IMR-90 (cell line): Measurements from ENCODE around the gene FITM1. TPM values are rescaled to one million over a fixed set of nuclear protein-coding genes. Genes with fewer than 3 reads are reported as not detected.
A peak's percentile ranks its signal among the peaks of the same experiment; 100 is the strongest.

Experiments
- ATAC-seq: fragments of 200-7000 bp; cut with Tn5 transposase; 2 replicates; pipeline ENCODE4 v1.9.1; 2020; ENCODE audit warnings: low read depth, mild to moderate bottlenecking, moderate library complexity
- BruUV-seq: library from RNA; stranded (reverse); fragments of 400-500 nt; replicated peaks from 2 replicates; lab custom pipeline; 2021; lab: Mats Ljungman, UMichigan
- CTCF ChIA-PET: fragments of 300-600 bp; formaldehyde crosslinking; extraction: SDS; loops from one replicate; lab custom pipeline; 2021; ENCODE audit warnings: antibody characterized with exemption; lab: Yijun Ruan, JAX
- POLR2A ChIA-PET: fragments of 300-600 bp; sonication (Branson Sonifier 250); formaldehyde crosslinking; loops from one replicate; lab custom pipeline; 2022; ENCODE audit warnings: antibody characterized with exemption; ENCODE audit not compliant: unreplicated experiment; lab: Charles Lee
- DNase-seq: peaks from one replicate; pipeline ENCODE4 v3.0.0; 2013
- H2AFZ ChIP-seq: replicated peaks from 2 replicates; pipeline ENCODE3; 2013; ENCODE audit warnings: low read length, mild to moderate bottlenecking; ENCODE audit not compliant: poor library complexity
- H2AK5ac ChIP-seq: 2 replicates; pipeline ENCODE4 v1.6.1; 2013; ENCODE audit warnings: low read depth, low read length, inconsistent platforms
- H2AK9ac ChIP-seq: replicated peaks from 2 replicates; pipeline ENCODE3; 2013; ENCODE audit warnings: mild to moderate bottlenecking, low read depth, low read length, moderate library complexity; ENCODE audit not compliant: poor library complexity
- H2BK120ac ChIP-seq: 2 replicates; pipeline ENCODE4 v1.6.1; 2013; ENCODE audit warnings: low read depth, low read length, inconsistent platforms
- H2BK15ac ChIP-seq: 3 replicates; pipeline ENCODE4 v1.6.1; 2013; ENCODE audit warnings: low read depth, low read length, inconsistent platforms
- H2BK20ac ChIP-seq: 2 replicates; pipeline ENCODE4 v1.6.1; 2013; ENCODE audit warnings: low read depth, mild to moderate bottlenecking, inconsistent platforms, low read length, moderate library complexity
- H2BK5ac ChIP-seq: 2 replicates; pipeline ENCODE4 v1.6.1; 2013; ENCODE audit warnings: mild to moderate bottlenecking, low read depth, low read length, inconsistent platforms; ENCODE audit not compliant: poor library complexity, severe bottlenecking
- H3K14ac ChIP-seq: replicated peaks from 2 replicates; pipeline ENCODE4 v1.6.1; 2013; ENCODE audit warnings: low read depth, low read length, inconsistent platforms
- H3K18ac ChIP-seq: 2 replicates; pipeline ENCODE4 v1.6.1; 2013; ENCODE audit warnings: low read depth, low read length, control low read depth
- H3K23ac ChIP-seq: 2 replicates; pipeline ENCODE4 v1.6.1; 2013; ENCODE audit warnings: low read depth, low read length, inconsistent platforms
- H3K27ac ChIP-seq: 2 replicates; pipeline ENCODE4 v1.5.1; 2013; ENCODE audit warnings: mild to moderate bottlenecking, control low read depth, low read length; ENCODE audit not compliant: insufficient read depth
- H3K27me3 ChIP-seq: 2 replicates; pipeline ENCODE4 v1.6.1; 2013; ENCODE audit warnings: low read length; ENCODE audit not compliant: control insufficient read depth, insufficient read depth
- H3K36me3 ChIP-seq: 2 replicates; pipeline ENCODE4 v1.6.1; 2013; ENCODE audit warnings: low read length, mixed read lengths; ENCODE audit not compliant: control insufficient read depth, insufficient read depth
- H3K4ac ChIP-seq: 2 replicates; pipeline ENCODE4 v1.6.1; 2013; ENCODE audit warnings: low read depth, low read length, inconsistent platforms
- H3K4me1 ChIP-seq: 2 replicates; pipeline ENCODE4 v1.6.1; 2013; ENCODE audit warnings: low read length, mixed read lengths; ENCODE audit not compliant: control insufficient read depth, insufficient read depth
- H3K4me2 ChIP-seq: 2 replicates; pipeline ENCODE4 v1.6.1; 2013; ENCODE audit warnings: low read depth, mild to moderate bottlenecking, control low read depth, low read length, moderate library complexity
- H3K4me3 ChIP-seq: 2 replicates; pipeline ENCODE4 v1.5.1; 2013; ENCODE audit warnings: low read depth, mild to moderate bottlenecking, control low read depth, low read length, moderate library complexity; ENCODE audit not compliant: insufficient read depth
- H3K56ac ChIP-seq: 2 replicates; pipeline ENCODE4 v1.6.1; 2013; ENCODE audit warnings: low read length, inconsistent platforms; ENCODE audit not compliant: insufficient read depth; ENCODE audit errors: extremely low read depth
- H3K79me1 ChIP-seq, 2 experiments: 2 replicates each; pipeline ENCODE4 v1.6.1; 2013; ENCODE audit warnings: low read length in 2 of 2, inconsistent platforms in 1 of 2, low read depth in 1 of 2
- H3K9ac ChIP-seq: 2 replicates; pipeline ENCODE4 v1.6.1; 2013; ENCODE audit warnings: low read depth, low read length, control low read depth
- H3K9me1 ChIP-seq: 2 replicates; pipeline ENCODE4 v1.6.1; 2013; ENCODE audit warnings: low read length, inconsistent platforms; ENCODE audit not compliant: insufficient read depth
- H3K9me3 ChIP-seq: 2 replicates; pipeline ENCODE4 v1.6.1; 2013; ENCODE audit warnings: low read length; ENCODE audit not compliant: control insufficient read depth, insufficient read depth
- H4K20me1 ChIP-seq: 2 replicates; pipeline ENCODE4 v1.6.1; 2013; ENCODE audit warnings: low read length, inconsistent platforms; ENCODE audit not compliant: insufficient read depth
- H4K5ac ChIP-seq: 2 replicates; pipeline ENCODE4 v1.6.1; 2013; ENCODE audit warnings: mild to moderate bottlenecking, low read depth, low read length, control low read depth
- H4K8ac ChIP-seq, 2 experiments: 2 replicates each; pipeline ENCODE4 v1.6.1; 2013; ENCODE audit warnings: low read depth in 2 of 2, low read length in 2 of 2, control low read depth in 1 of 2, inconsistent platforms in 1 of 2
- H4K91ac ChIP-seq: 2 replicates; pipeline ENCODE4 v1.6.1; 2013; ENCODE audit warnings: low read depth, low read length, inconsistent platforms; ENCODE audit not compliant: insufficient read depth
- FOS ChIP-seq: fragments of 150-350 bp; IDR thresholded peaks from 2 replicates; pipeline ENCODE4 v1.6.1; 2016; ENCODE audit warnings: low read depth, low read length
- MAFK ChIP-seq: IDR thresholded peaks from 2 replicates; pipeline ENCODE4 v1.6.1; 2012; ENCODE audit warnings: low read depth, low read length, improper control_type of control experiment
- MXI1 ChIP-seq: IDR thresholded peaks from 2 replicates; pipeline ENCODE4 v1.6.1; 2012; ENCODE audit warnings: low read depth, mild to moderate bottlenecking, low read length, moderate library complexity, borderline replicate concordance
- RAD21 ChIP-seq: IDR thresholded peaks from 2 replicates; pipeline ENCODE4 v1.6.1; 2012; ENCODE audit warnings: low read length, improper control_type of control experiment
- RCOR1 ChIP-seq: IDR thresholded peaks from 2 replicates; pipeline ENCODE4 v1.6.1; 2012; ENCODE audit warnings: mild to moderate bottlenecking, low read length, improper control_type of control experiment; ENCODE audit not compliant: insufficient replicate concordance
- SMC3 ChIP-seq: fragments of 150-350 bp; IDR thresholded peaks from 2 replicates; pipeline ENCODE4 v1.6.1; 2016; ENCODE audit warnings: low read depth, mild to moderate bottlenecking, antibody characterized with exemption, low read length, moderate library complexity
- WGBS, 2 experiments: methylation state at CpG; one replicate each; pipeline versions ENCODE4 v1.1.5 to v1.1.7; 2013; ENCODE audit warnings: missing lambda C conversion rate in 2 of 2; ENCODE audit not compliant: insufficient read length in 1 of 2; ENCODE audit errors: extremely low coverage in 2 of 2; 5-methylcytosine and 5-hydroxymethylcytosine counted together
- dilution Hi-C: fragments of 300-500 bp; cut with HindIII; formaldehyde crosslinking; loops from one replicate; pipeline ENCODE4 v1.14.3; 2018; ENCODE audit warnings: low sequenced_read_pairs; ENCODE audit not compliant: unreplicated experiment
- in situ Hi-C: fragments of 300-500 bp; cut with MboI; formaldehyde crosslinking; loops from 3 replicates; pipeline ENCODE4 v1.14.3; 2019; ENCODE audit warnings: low sequenced_read_pairs, inconsistent platforms, mixed read lengths
- intact Hi-C: fragments of 100-400 bp; cut with micrococcal nuclease; formaldehyde crosslinking; loops from 2 replicates; pipeline ENCODE4 v1.10.0; 2022
- polyA plus RNA-seq, 3 experiments: library from polyadenylated mRNA; depleted of rRNA; stranded (reverse); fragments of >200 nt; gene quantifications; 2 replicates each; pipeline ENCODE4 v1.2.3, GENCODE V29; 2012; ENCODE audit warnings: low replicate concordance in 1 of 3
- total RNA-seq: library from RNA; depleted of rRNA; stranded (reverse); fragments of >200 nt; gene quantifications from 2 replicates; pipeline ENCODE4 v1.2.3, GENCODE V29; 2012
- TF ChIP-seq, protein P1 (sequence below): fragments of 150-350 bp; IDR thresholded peaks from 2 replicates; pipeline ENCODE4 v1.6.1; 2017; ENCODE audit warnings: mild to moderate bottlenecking, antibody characterized with exemption, low read length, low read depth

The FITM1 gene
- total and polyA plus RNA-seq, 2 of the 4 experiments (the other 2 are of a cell fraction), result not detected

GRCh38 chr14:24165785-24166184 lies 35.3 kb downstream of the FITM1 start:
- H2BK15ac ChIP-seq, result no peak overlapping the region
- H3K14ac ChIP-seq, result no peak overlapping the region
- WGBS, 2 experiments, result 100% methylated on average over 1 of the region's 5 CpGs; no CpG with 5 or more reads in 1 of the 2 experiments
- H4K20me1 ChIP-seq, result no peaks in the 10 kb centered on the region
- H3K27me3 ChIP-seq, result no peaks in the 10 kb centered on the region
- DNase-seq (no peak), ATAC-seq (no peak)
- POLR2A ChIA-PET, result no interaction called here
- no peak overlapping the region for H3K27ac ChIP-seq
- peaks cover 5% of the 10 kb centered on the region for H3K4me1 ChIP-seq
- no peak overlapping the region for H2AK5ac ChIP-seq
- intact Hi-C loops, result no loop called here
- H4K8ac ChIP-seq, result no peak overlapping the region
- H4K5ac ChIP-seq, result no peak overlapping the region
- H3K9me1 ChIP-seq, result peaks cover 9% of the 10 kb centered on the region
- H3K9ac ChIP-seq, result no peak overlapping the region
- in situ Hi-C loops, result no loop called here
- H3K56ac ChIP-seq, result no peak overlapping the region
- peak overlapping the region; percentile 17 for H2AFZ ChIP-seq
- no peak overlapping the region for H3K4me2 ChIP-seq
- H3K18ac ChIP-seq, result no peak overlapping the region
- H3K23ac ChIP-seq, result no peak overlapping the region
- peaks cover 12 to 40% of the 10 kb centered on the region in 2 experiments; a peak in 3 of 4 replicates for H3K79me1 ChIP-seq
- H3K36me3 ChIP-seq, result peaks cover 51% of the 10 kb centered on the region
- no peak overlapping the region for H2BK20ac ChIP-seq
- H3K9me3 ChIP-seq, result no peaks in the 10 kb centered on the region
- no peak overlapping the region for H2BK120ac ChIP-seq
- dilution Hi-C loops, result no loop called here
- no peak for TF ChIP-seq RCOR1
- TF ChIP-seq MXI1, result no peak
- no peak for TF ChIP-seq MAFK
- no peak for TF ChIP-seq FOS
- TF ChIP-seq, protein P1, sequence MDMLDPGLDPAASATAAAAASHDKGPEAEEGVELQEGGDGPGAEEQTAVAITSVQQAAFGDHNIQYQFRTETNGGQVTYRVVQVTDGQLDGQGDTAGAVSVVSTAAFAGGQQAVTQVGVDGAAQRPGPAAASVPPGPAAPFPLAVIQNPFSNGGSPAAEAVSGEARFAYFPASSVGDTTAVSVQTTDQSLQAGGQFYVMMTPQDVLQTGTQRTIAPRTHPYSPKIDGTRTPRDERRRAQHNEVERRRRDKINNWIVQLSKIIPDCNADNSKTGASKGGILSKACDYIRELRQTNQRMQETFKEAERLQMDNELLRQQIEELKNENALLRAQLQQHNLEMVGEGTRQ, result no peak
- no peak for TF ChIP-seq RAD21
- TF ChIP-seq SMC3, result no peak
- H3K4me3 ChIP-seq, result no peak overlapping the region
- CTCF ChIA-PET, result interaction anchor here (0.9 kb wide), 1 partner anchor 12 kb away, joined by 3 read pairs; no protein-coding TSS in a partner anchor
- no peak overlapping the region for H3K4ac ChIP-seq
- H2BK5ac ChIP-seq, result no peak overlapping the region
- H2AK9ac ChIP-seq, result no peak overlapping the region
- H4K91ac ChIP-seq, result no peak overlapping the region
- BruUV-seq, result no TSS peak
